GM12878 (cell line): Measurements from ENCODE around the gene HEXIM2. TPM values are rescaled to one million over a fixed set of nuclear protein-coding genes. Genes with fewer than 3 reads are reported as not detected.

Source experiments
- ATAC-seq: fragments of 200-7000 bp; cut with Tn5 transposase; 3 replicates; pipeline ENCODE4 v1.9.1; 2020; ENCODE audit warnings: mild to moderate bottlenecking, moderate library complexity
- BruUV-seq: library from RNA; stranded (reverse); fragments of 400-500 nt; replicated peaks from 2 replicates; lab custom pipeline; 2021; lab: Mats Ljungman, UMichigan
- CTCF ChIA-PET: fragments of 300-600 bp; sonication (Branson Sonifier 250); formaldehyde crosslinking; extraction: SDS; loops from one replicate; lab custom pipeline; 2021; ENCODE audit warnings: inconsistent platforms; lab: Yijun Ruan, JAX
- POLR2A ChIA-PET: fragments of 350-600 bp; formaldehyde crosslinking; extraction: SDS; loops from one replicate; lab custom pipeline; 2021; ENCODE audit warnings: inconsistent platforms; lab: Charles Lee
- RAD21 ChIA-PET: fragments of 300-600 bp; sonication (Branson Sonifier 250); formaldehyde crosslinking; loops from one replicate; lab custom pipeline; 2023; ENCODE audit warnings: antibody characterized with exemption; ENCODE audit not compliant: unreplicated experiment; lab: Charles Lee
- SMC1A ChIA-PET: fragments of 300-600 bp; sonication (Branson Sonifier 250); formaldehyde crosslinking; loops from one replicate; lab custom pipeline; 2023; ENCODE audit not compliant: unreplicated experiment, uncharacterized antibody; lab: Charles Lee
- DNase-seq: peaks from one replicate; pipeline ENCODE4 v3.0.0-alpha.2; 2011; ENCODE audit warnings: low read depth, low spot score
- FAIRE-seq: peaks from 3 replicates; lab custom pipeline; 2011; peaks lifted over from hg19 to GRCh38; lab: Jason Lieb, UNC
- H2AFZ ChIP-seq: 2 replicates; pipeline ENCODE4 v1.6.0; 2011; ENCODE audit warnings: low read depth, low read length, control low read depth; ENCODE audit not compliant: control insufficient read depth
- H3K27ac ChIP-seq: 2 replicates; pipeline ENCODE4 v1.5.1; 2011; ENCODE audit warnings: control low read depth; ENCODE audit not compliant: control insufficient read depth, insufficient read depth
- H3K27me3 ChIP-seq, 2 experiments: replicated peaks in 1 of 2; 2 replicates each; pipeline versions ENCODE4 v1.6.0 to v1.6.1; 2011; ENCODE audit warnings: low read length in 1 of 2; ENCODE audit not compliant: control insufficient read depth in 2 of 2, insufficient read depth in 2 of 2
- H3K36me3 ChIP-seq, 2 experiments: 2 replicates each; pipeline ENCODE4 v1.5.1; 2011; ENCODE audit warnings: low read length in 1 of 2; ENCODE audit not compliant: control insufficient read depth in 2 of 2, insufficient read depth in 2 of 2
- H3K4me1 ChIP-seq: 2 replicates; pipeline ENCODE4 v1.6.1; 2011; ENCODE audit warnings: mild to moderate bottlenecking, low read length, moderate library complexity, mixed read lengths; ENCODE audit not compliant: control insufficient read depth, insufficient read depth
- H3K4me2 ChIP-seq: 2 replicates; pipeline ENCODE4 v1.6.0; 2011; ENCODE audit warnings: control low read depth; ENCODE audit not compliant: control insufficient read depth, insufficient read depth
- H3K4me3 ChIP-seq: fragments of 200-600 bp; sonication (generic); 2 replicates; pipeline ENCODE4 v1.5.1; 2016
- H3K79me2 ChIP-seq: 2 replicates; pipeline ENCODE4 v1.6.0; 2011; ENCODE audit warnings: low read length; ENCODE audit not compliant: control insufficient read depth, insufficient read depth
- H3K9ac ChIP-seq: 2 replicates; pipeline ENCODE4 v1.8.0; 2011; ENCODE audit warnings: low read length, control low read depth, mixed read lengths; ENCODE audit not compliant: control insufficient read depth, insufficient read depth
- H3K9me3 ChIP-seq: replicated peaks from 3 replicates; pipeline ENCODE4 v1.5.1; 2011; ENCODE audit warnings: mild to moderate bottlenecking, low read length; ENCODE audit not compliant: control insufficient read depth, insufficient read depth
- H4K20me1 ChIP-seq: 2 replicates; pipeline ENCODE4 v1.6.0; 2011; ENCODE audit not compliant: control insufficient read depth, insufficient read depth
- CBX5 ChIP-seq: sonication (generic); IDR thresholded peaks from 2 replicates; pipeline ENCODE4 v1.6.1; 2016; ENCODE audit warnings: low read depth, moderate library complexity, mild to moderate bottlenecking, inconsistent platforms
- CHD2 ChIP-seq: IDR thresholded peaks from 2 replicates; pipeline ENCODE4 v1.6.1; 2011; ENCODE audit warnings: low read depth, low read length, improper control_type of control experiment, borderline replicate concordance
- E2F4 ChIP-seq: IDR thresholded peaks from 2 replicates; pipeline ENCODE4 v1.6.1; 2012; ENCODE audit warnings: low read depth, low read length, improper control_type of control experiment
- GATAD2B ChIP-seq: fragments of 450-650 bp; conservative IDR thresholded peaks from 2 replicates; pipeline ENCODE4 v1.6.1; 2017; ENCODE audit warnings: low read depth, mild to moderate bottlenecking, moderate library complexity
- HDAC6 ChIP-seq: fragments of 200-600 bp; sonication (generic); IDR thresholded peaks from one replicate; pipeline ENCODE4 v1.8.0; 2017; ENCODE audit warnings: antibody characterized with exemption; ENCODE audit not compliant: unreplicated experiment
- IKZF1 ChIP-seq: fragments of 450-650 bp; conservative IDR thresholded peaks from 2 replicates; pipeline ENCODE4 v1.6.1; 2017; ENCODE audit warnings: antibody characterized with exemption, mild to moderate bottlenecking
- LARP7 ChIP-seq: fragments of 450-650 bp; IDR thresholded peaks from 2 replicates; pipeline ENCODE4 v1.6.1; 2017; ENCODE audit warnings: mild to moderate bottlenecking
- MTA2 ChIP-seq: fragments of 450-650 bp; IDR thresholded peaks from 2 replicates; pipeline ENCODE4 v1.6.1; 2016; ENCODE audit warnings: low read depth, mild to moderate bottlenecking, moderate library complexity
- PAX5 ChIP-seq: IDR thresholded peaks from 2 replicates; pipeline ENCODE4 v1.6.1; 2011; ENCODE audit warnings: low read depth, low read length, borderline replicate concordance
- RELB ChIP-seq: fragments of 450-650 bp; IDR thresholded peaks from 2 replicates; pipeline ENCODE4 v1.6.1; 2017; ENCODE audit warnings: low read depth, mild to moderate bottlenecking, moderate library complexity
- SUPT20H ChIP-seq: IDR thresholded peaks from 2 replicates; pipeline ENCODE4 v1.6.1; 2011; ENCODE audit warnings: low read depth, mild to moderate bottlenecking, low read length, moderate library complexity, borderline replicate concordance; ENCODE audit not compliant: control insufficient read depth
- ZNF24 ChIP-seq: fragments of 450-650 bp; IDR thresholded peaks from 2 replicates; pipeline ENCODE4 v1.6.1; 2017; ENCODE audit warnings: antibody characterized with exemption, mild to moderate bottlenecking
- WGBS: methylation state at CpG from one replicate; pipeline ENCODE4 v1.1.6; 2016; ENCODE audit warnings: low lambda C conversion rate; ENCODE audit not compliant: insufficient replicate concordance, insufficient coverage; ENCODE audit errors: missing lambda C conversion rate; 5-methylcytosine and 5-hydroxymethylcytosine counted together
- in situ Hi-C: fragments of 300-500 bp; cut with MboI; formaldehyde crosslinking; loops from 9 replicates; pipeline ENCODE4 v1.14.3; 2018; ENCODE audit warnings: mixed read lengths
- intact Hi-C: fragments of 100-400 bp; cut with micrococcal nuclease; formaldehyde crosslinking; loops from one replicate; pipeline ENCODE4 v1.14.2; 2022; ENCODE audit not compliant: unreplicated experiment
- polyA plus RNA-seq, 11 experiments: library from polyadenylated mRNA; depleted of rRNA in 4 of 11; unstranded in 6 of 11; stranded (reverse) in 5 of 11; fragments of >200 nt; fragmentation: Nextera tagmentation in 4 of 11; fragmentation: Illumina TruSeq in 1 of 11; extraction: Ambion mirVana in 4 of 11; extraction: Trizol in 1 of 11; gene quantifications; 1 replicate in 1 of 11; 2 replicates in 10 of 11; pipeline versions ENCODE4 v1.2.1 to v1.2.3, GENCODE V29; 2011 to 2016; ENCODE audit warnings: inconsistent platforms in 2 of 11, missing spikeins in 2 of 11, low read depth in 1 of 11
- total RNA-seq, 4 experiments: library from RNA; depleted of rRNA in 3 of 4; stranded (reverse); fragments of >200 nt in 3 of 4; fragmentation: Illumina TruSeq in 1 of 4; extraction: Trizol in 1 of 4; gene quantifications; 2 replicates each; pipeline versions ENCODE4 v1.2.1 to v1.2.3, GENCODE V29; 2013 to 2021
- TF ChIP-seq, protein P1 (sequence below): fragments of 450-650 bp; IDR thresholded peaks from 2 replicates; pipeline ENCODE4 v1.6.1; 2017; ENCODE audit warnings: mild to moderate bottlenecking, moderate library complexity

The HEXIM2 gene
- total and polyA plus RNA-seq, 10 of the 15 experiments (the other 5 are each of a cell fraction or from before 2014, with no cell fraction given) = 0.10 to 10.3 (median 6.4) TPM

GRCh38 chr17:45135192-45135977 is 26.3 kb upstream of the HEXIM2 start, which contains the start of gene ACBD4:
Gene ACBD4, plus strand, starts transcription at chr17:45135687. Its CDS starts 458 bp downstream, at chr17:45136145.
- Histone ChIP-seq H4K20me1 (no peaks in the 10 kb centered on the region), H3K79me2 (peaks cover 4% of the 10 kb centered on the region), H3K4me2 (peak within 1 kb of the TSS; percentile 99), H3K4me3 (peak within 1 kb of the TSS; percentile 84), H3K36me3 (no peaks in the 10 kb centered on the region), H2AFZ (peak within 1 kb of the TSS; percentile 73), H3K27me3 (no peaks in the 10 kb centered on the region), H3K4me1 (peaks cover 8% of the 10 kb centered on the region), H3K9ac (peak within 1 kb of the TSS; percentile 85), H3K27ac (peak within 1 kb of the TSS; percentile 28), H3K9me3 (no peaks in the 10 kb centered on the region)
- WGBS = 6% methylated on average over 40 of the region's 40 CpGs
- SMC1A ChIA-PET = interaction anchor here (0.6 to 3.4 kb wide), 26 partner anchors 9 to 360 kb away, joined by 3 to 81 read pairs (median 4); partner anchors contain the start of genes HEXIM1 and HEXIM2
- FAIRE-seq = peak; percentile 100
- in situ Hi-C loops = loop anchor here (5.0 kb wide), 1 partner anchor 62 kb away; no protein-coding TSS in a partner anchor
- no TSS peak for BruUV-seq
- RAD21 ChIA-PET = interaction anchor here (0.6 to 3.2 kb wide), 40 partner anchors 9 to 360 kb away, joined by 3 to 121 read pairs (median 4); partner anchors contain the start of genes EFTUD2, HEXIM1, HEXIM2 and MAP3K14
- peak; percentile 90 for ATAC-seq
- peak; percentile 97 for DNase-seq
- intact Hi-C loops = loop anchor here (1.0 kb wide), 3 partner anchors 17 to 215 kb away; no protein-coding TSS in a partner anchor
- POLR2A ChIA-PET = interaction anchor here (0.6 to 2.4 kb wide), 8 partner anchors 9 to 177 kb away, joined by 3 to 49 read pairs (median 4); partner anchors contain the start of genes HEXIM1 and NMT1
- CTCF ChIA-PET = interaction anchor here (0.5 to 9.4 kb wide), 80 partner anchors 10 to 717 kb away, joined by 3 to 291 read pairs (median 4); partner anchors contain the start of genes FZD2, HEXIM1, HEXIM2 and NMT1
- TF ChIP-seq RELB (peak; percentile 61; the same call in 1 of the 2 replicates), IKZF1 (peak; percentile 87), ZNF24 (peak; percentile 31; the same call in 1 of the 2 replicates), HDAC6 (no peak), CHD2 (peak; percentile 61; the same call in 1 of the 2 replicates), E2F4 (no peak), MTA2 (no peak), GATAD2B (peak; percentile 70; the same call in 1 of the 2 replicates), SUPT20H (no peak), LARP7 (peak; percentile 49; the same call in 1 of the 2 replicates), CBX5 (no peak), PAX5 (no peak; the same call in 1 of the 2 replicates)
- TF ChIP-seq, protein P1, sequence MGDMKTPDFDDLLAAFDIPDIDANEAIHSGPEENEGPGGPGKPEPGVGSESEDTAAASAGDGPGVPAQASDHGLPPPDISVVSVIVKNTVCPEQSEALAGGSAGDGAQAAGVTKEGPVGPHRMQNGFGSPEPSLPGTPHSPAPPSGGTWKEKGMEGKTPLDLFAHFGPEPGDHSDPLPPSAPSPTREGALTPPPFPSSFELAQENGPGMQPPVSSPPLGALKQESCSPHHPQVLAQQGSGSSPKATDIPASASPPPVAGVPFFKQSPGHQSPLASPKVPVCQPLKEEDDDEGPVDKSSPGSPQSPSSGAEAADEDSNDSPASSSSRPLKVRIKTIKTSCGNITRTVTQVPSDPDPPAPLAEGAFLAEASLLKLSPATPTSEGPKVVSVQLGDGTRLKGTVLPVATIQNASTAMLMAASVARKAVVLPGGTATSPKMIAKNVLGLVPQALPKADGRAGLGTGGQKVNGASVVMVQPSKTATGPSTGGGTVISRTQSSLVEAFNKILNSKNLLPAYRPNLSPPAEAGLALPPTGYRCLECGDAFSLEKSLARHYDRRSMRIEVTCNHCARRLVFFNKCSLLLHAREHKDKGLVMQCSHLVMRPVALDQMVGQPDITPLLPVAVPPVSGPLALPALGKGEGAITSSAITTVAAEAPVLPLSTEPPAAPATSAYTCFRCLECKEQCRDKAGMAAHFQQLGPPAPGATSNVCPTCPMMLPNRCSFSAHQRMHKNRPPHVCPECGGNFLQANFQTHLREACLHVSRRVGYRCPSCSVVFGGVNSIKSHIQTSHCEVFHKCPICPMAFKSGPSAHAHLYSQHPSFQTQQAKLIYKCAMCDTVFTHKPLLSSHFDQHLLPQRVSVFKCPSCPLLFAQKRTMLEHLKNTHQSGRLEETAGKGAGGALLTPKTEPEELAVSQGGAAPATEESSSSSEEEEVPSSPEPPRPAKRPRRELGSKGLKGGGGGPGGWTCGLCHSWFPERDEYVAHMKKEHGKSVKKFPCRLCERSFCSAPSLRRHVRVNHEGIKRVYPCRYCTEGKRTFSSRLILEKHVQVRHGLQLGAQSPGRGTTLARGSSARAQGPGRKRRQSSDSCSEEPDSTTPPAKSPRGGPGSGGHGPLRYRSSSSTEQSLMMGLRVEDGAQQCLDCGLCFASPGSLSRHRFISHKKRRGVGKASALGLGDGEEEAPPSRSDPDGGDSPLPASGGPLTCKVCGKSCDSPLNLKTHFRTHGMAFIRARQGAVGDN = 0 out of 2 replicates have a peak, but pooled peaks have one; percentile 32
